KMS-11 (cell line): Measurements from ENCODE around the gene LMOD1.

Experiments used
- H2AFZ ChIP-seq: fragments of 200-600 bp; sonication (generic); 2 replicates; pipeline ENCODE4 v1.6.1; 2016; ENCODE audit warnings: antibody characterized with exemption, mixed run types, low read depth
- H3K27ac ChIP-seq: fragments of 200-600 bp; sonication (generic); 2 replicates; pipeline ENCODE4 v1.6.1; 2016; ENCODE audit warnings: mild to moderate bottlenecking, mixed run types
- H3K27me3 ChIP-seq: fragments of 200-600 bp; sonication (generic); 2 replicates; pipeline ENCODE4 v1.6.1; 2017; ENCODE audit warnings: mild to moderate bottlenecking, low read depth, mixed run types, moderate library complexity; ENCODE audit not compliant: insufficient read depth
- H3K36me3 ChIP-seq: fragments of 200-600 bp; sonication (generic); 2 replicates; pipeline ENCODE4 v1.6.1; 2017; ENCODE audit warnings: mild to moderate bottlenecking, mixed run types; ENCODE audit not compliant: insufficient read depth
- H3K4me1 ChIP-seq: fragments of 200-600 bp; sonication (generic); 2 replicates; pipeline ENCODE4 v1.6.1; 2016; ENCODE audit warnings: mild to moderate bottlenecking, low read depth, mixed run types; ENCODE audit not compliant: poor library complexity, severe bottlenecking
- H3K4me2 ChIP-seq: fragments of 200-600 bp; sonication (generic); 2 replicates; pipeline ENCODE4 v1.7.0; 2016; ENCODE audit warnings: mild to moderate bottlenecking, mixed run types
- H3K4me3 ChIP-seq: fragments of 200-600 bp; sonication (generic); IDR thresholded peaks from 2 replicates; pipeline ENCODE4 v1.6.1; 2017; ENCODE audit warnings: low read depth, low read length, mixed read lengths; ENCODE audit not compliant: insufficient read depth
- H3K79me2 ChIP-seq: fragments of 200-600 bp; sonication (generic); 2 replicates; pipeline ENCODE4 v1.6.1; 2016; ENCODE audit warnings: low read depth, mixed run types; ENCODE audit not compliant: insufficient read depth
- H3K9ac ChIP-seq: fragments of 200-600 bp; sonication (generic); 2 replicates; pipeline ENCODE4 v1.6.1; 2016; ENCODE audit warnings: mild to moderate bottlenecking, mixed run types
- H4K20me1 ChIP-seq: fragments of 200-600 bp; sonication (generic); 2 replicates; pipeline ENCODE4 v1.6.1; 2016; ENCODE audit warnings: mild to moderate bottlenecking, mixed run types; ENCODE audit not compliant: insufficient read depth
- CTCF ChIP-seq: fragments of 200-600 bp; sonication (generic); conservative IDR thresholded peaks from 2 replicates; pipeline ENCODE4 v1.6.1; 2017; ENCODE audit warnings: low read depth, mild to moderate bottlenecking, antibody characterized with exemption, low read length, moderate library complexity, mixed read lengths

LMOD1 gene

GRCh38 chr1:201900476-201900875 is 45.9 kb downstream of the LMOD1 start:
- Histone ChIP-seq H3K4me2 (no peak overlapping the region), H3K9ac (no peak overlapping the region), H4K20me1 (no peaks in the 10 kb centered on the region), H3K4me3 (no peak overlapping the region), H2AFZ (no peak overlapping the region), H3K79me2 (no peaks in the 10 kb centered on the region), H3K4me1 (peaks cover 14% of the 10 kb centered on the region), H3K27ac (no peak overlapping the region), H3K27me3 (no peaks in the 10 kb centered on the region), H3K36me3 (no peaks in the 10 kb centered on the region)
- no peak for TF ChIP-seq CTCF

- Histone ChIP-seq H3K4me2 (no peak overlapping the region), H4K20me1 (no peaks in the 10 kb centered on the region), H3K36me3 (no peaks in the 10 kb centered on the region), H3K27me3 (no peaks in the 10 kb centered on the region), H3K27ac (no peak overlapping the region), H3K9ac (no peak overlapping the region), H2AFZ (no peak overlapping the region), H3K79me2 (no peaks in the 10 kb centered on the region), H3K4me3 (no peak overlapping the region), H3K4me1 (peaks cover 14% of the 10 kb centered on the region)
- no peak for TF ChIP-seq CTCF
Observed at GRCh38 chr1:201899683-201900429, 46.5 kb downstream of the LMOD1 start.

GRCh38 chr1:201898992-201899391 is 47.4 kb downstream of the LMOD1 start:
- Histone ChIP-seq H3K27ac (no peak overlapping the region), H3K36me3 (no peaks in the 10 kb centered on the region)

GRCh38 chr1:201898240-201898894 is 48.0 kb downstream of the LMOD1 start:
- no peak for TF ChIP-seq CTCF
- H3K27me3 ChIP-seq: no peaks in the 10 kb centered on the region
- H3K4me1 ChIP-seq: peaks cover 14% of the 10 kb centered on the region
- no peak overlapping the region for H2AFZ ChIP-seq
- H3K9ac ChIP-seq: no peak overlapping the region
- no peak overlapping the region for H3K4me3 ChIP-seq
- no peaks in the 10 kb centered on the region for H3K79me2 ChIP-seq
- H3K36me3 ChIP-seq: no peaks in the 10 kb centered on the region
- no peak overlapping the region for H3K27ac ChIP-seq
- no peak overlapping the region for H3K4me2 ChIP-seq
- H4K20me1 ChIP-seq: no peaks in the 10 kb centered on the region

More at GRCh38 chr1:201898992-201899391, 47.4 kb downstream of the LMOD1 start:
- Histone ChIP-seq H3K4me3 (no peak overlapping the region), H4K20me1 (no peaks in the 10 kb centered on the region), H3K27me3 (no peaks in the 10 kb centered on the region), H2AFZ (no peak overlapping the region), H3K4me1 (peaks cover 14% of the 10 kb centered on the region), H3K9ac (no peak overlapping the region), H3K4me2 (no peak overlapping the region), H3K79me2 (no peaks in the 10 kb centered on the region)
- TF ChIP-seq CTCF: no peak
